B cell (primary cell): ENCODE data around the gene PLEK2. TPM values are rescaled to one million over a fixed set of nuclear protein-coding genes. Genes with fewer than 3 reads are reported as not detected.

Experiments
- ATAC-seq: fragments of 200-7000 bp; cut with Tn5 transposase; one replicate; pipeline ENCODE4 v1.10.0; 2021; ENCODE audit warnings: low read depth, mild to moderate bottlenecking, moderate number of reproducible peaks, moderate library complexity
- CTCF ChIA-PET: fragments of 350-600 bp; sonication (Branson Sonifier 250); formaldehyde crosslinking; loops from one replicate; lab custom pipeline; 2021; ENCODE audit warnings: antibody characterized with exemption, inconsistent platforms; lab: Charles Lee
- POLR2A ChIA-PET: fragments of 350-600 bp; sonication (Branson Sonifier 250); formaldehyde crosslinking; loops from one replicate; lab custom pipeline; 2021; ENCODE audit warnings: antibody characterized with exemption; lab: Charles Lee
- DNase-seq: peaks from one replicate; pipeline ENCODE4 v3.0.0; 2013
- H2AFZ ChIP-seq: 2 replicates; pipeline ENCODE4 v1.6.1; 2012; ENCODE audit warnings: mild to moderate bottlenecking, low read depth, low read length; ENCODE audit not compliant: insufficient read depth, poor library complexity, severe bottlenecking
- H3K27ac ChIP-seq, 2 donors: 1 replicate in 1 of 2; 2 replicates in 1 of 2; pipeline ENCODE4 v1.5.1; 2012 to 2013; ENCODE audit warnings: low read length in 2 of 2, mild to moderate bottlenecking in 2 of 2, moderate library complexity in 1 of 2
- H3K27me3 ChIP-seq, 4 experiments: fragments of 200-600 bp in 1 of 4; sonication (generic) in 1 of 4; replicated peaks in 1 of 4; 1 replicate in 2 of 4; 2 replicates in 2 of 4; pipeline versions ENCODE4 v1.6.1 to v1.7.0; 2013 to 2016; ENCODE audit warnings: low read length in 3 of 4, mild to moderate bottlenecking in 2 of 4, mixed read lengths in 1 of 4, moderate library complexity in 1 of 4; ENCODE audit not compliant: insufficient read depth in 4 of 4, control insufficient read depth in 3 of 4; ENCODE audit errors: control extremely low read depth in 1 of 4
- H3K36me3 ChIP-seq, 2 experiments: replicated peaks in 1 of 2; 1 replicate in 1 of 2; 2 replicates in 1 of 2; pipeline versions ENCODE4 v1.6.1 to v1.7.1; 2013; ENCODE audit warnings: low read length in 1 of 2; ENCODE audit not compliant: insufficient read depth in 2 of 2, control insufficient read depth in 1 of 2; ENCODE audit errors: control extremely low read depth in 1 of 2, extremely low read depth in 1 of 2
- H3K4me1 ChIP-seq, 2 donors: fragments of 200-600 bp in 1 of 2; sonication (generic) in 1 of 2; 1 replicate in 1 of 2; 2 replicates in 1 of 2; pipeline versions ENCODE4 v1.5.1 to v1.6.1; 2013 to 2017; ENCODE audit warnings: low read length in 2 of 2; ENCODE audit not compliant: control insufficient read depth in 2 of 2, insufficient read depth in 2 of 2
- H3K4me2 ChIP-seq: replicated peaks from 2 replicates; pipeline ENCODE3; 2012; ENCODE audit warnings: mild to moderate bottlenecking, low read depth, low read length; ENCODE audit not compliant: poor library complexity, severe bottlenecking
- H3K4me3 ChIP-seq, 5 experiments: fragments of 200-600 bp in 1 of 5; sonication (generic) in 1 of 5; 1 replicate in 3 of 5; 2 replicates in 2 of 5; pipeline versions ENCODE4 v1.5.1 to v1.7.0; 2011 to 2016; ENCODE audit warnings: low read length in 4 of 5, mild to moderate bottlenecking in 4 of 5, low read depth in 2 of 5, control low read depth in 1 of 5, moderate library complexity in 1 of 5; ENCODE audit not compliant: insufficient read depth in 1 of 5; ENCODE audit errors: control extremely low read depth in 1 of 5, extremely low read depth in 1 of 5
- H3K79me2 ChIP-seq: fragments of 200-600 bp; sonication (generic); one replicate; pipeline ENCODE4 v1.6.0; 2016; ENCODE audit warnings: low read length; ENCODE audit not compliant: control insufficient read depth, insufficient read depth
- H3K9ac ChIP-seq: fragments of 200-600 bp; sonication (generic); 2 replicates; pipeline ENCODE4 v1.6.1; 2017; ENCODE audit warnings: mild to moderate bottlenecking, low read length, moderate library complexity
- H3K9me3 ChIP-seq, 3 donors: one replicate each; pipeline versions ENCODE4 v1.6.1 to v1.7.1; 2013; ENCODE audit warnings: low read length in 2 of 3; ENCODE audit not compliant: control insufficient read depth in 2 of 3, insufficient read depth in 1 of 3; ENCODE audit errors: control extremely low read depth in 1 of 3
- H4K20me1 ChIP-seq: 2 replicates; pipeline ENCODE4 v1.6.0; 2012; ENCODE audit warnings: mild to moderate bottlenecking, low read length; ENCODE audit not compliant: insufficient read depth, control insufficient read depth, poor library complexity, severe bottlenecking
- H3K27ac Mint-ChIP-seq: one replicate; pipeline ENCODE4 v1.8.0; 2021; ENCODE audit warnings: mixed read lengths
- H3K27me3 Mint-ChIP-seq: one replicate; pipeline ENCODE4 v1.8.0; 2021; ENCODE audit warnings: mixed read lengths
- H3K4me1 Mint-ChIP-seq: one replicate; pipeline ENCODE4 v1.8.0; 2021; ENCODE audit warnings: mixed read lengths
- H3K4me3 Mint-ChIP-seq: one replicate; pipeline ENCODE4 v1.8.0; 2021; ENCODE audit warnings: mixed read lengths
- H3K9me3 Mint-ChIP-seq: one replicate; pipeline ENCODE4 v1.8.0; 2022; ENCODE audit warnings: mixed read lengths; ENCODE audit not compliant: insufficient read depth
- CTCF ChIP-seq: fragments of 200-600 bp; IDR thresholded peaks from one replicate; pipeline ENCODE4 v1.8.0; 2022; ENCODE audit warnings: antibody characterized with exemption, mild to moderate bottlenecking
- EZH2 ChIP-seq: IDR thresholded peaks from 2 replicates; pipeline ENCODE4 v1.6.1; 2012; ENCODE audit warnings: borderline replicate concordance, low read depth, mild to moderate bottlenecking, moderate library complexity, low read length; ENCODE audit not compliant: insufficient read depth, poor library complexity, severe bottlenecking
- WGBS: methylation state at CpG from one replicate; pipeline ENCODE4 v1.1.5; 2013; ENCODE audit warnings: missing lambda C conversion rate; ENCODE audit not compliant: insufficient coverage; 5-methylcytosine and 5-hydroxymethylcytosine counted together
- intact Hi-C: fragments of 100-400 bp; cut with micrococcal nuclease; formaldehyde crosslinking; loops from one replicate; pipeline ENCODE4 v1.10.0; 2022
- polyA plus RNA-seq: library from polyadenylated mRNA; depleted of rRNA; stranded (reverse); fragments of >200 nt; gene quantifications from 2 replicates; pipeline ENCODE4 v1.2.3, GENCODE V29; 2012
- total RNA-seq, 2 donors: library from RNA; stranded (reverse); fragments of 120-200 nt in 1 of 2; gene quantifications; 1 replicate in 1 of 2; 2 replicates in 1 of 2; pipeline versions ENCODE4 v1.2.3 to v1.2.4, GENCODE V29; 2013 to 2022

The PLEK2 gene
- total and polyA plus RNA-seq, 2 donors (not counting 1 experiment from before 2014, with no cell fraction given): not detected

DNA sequence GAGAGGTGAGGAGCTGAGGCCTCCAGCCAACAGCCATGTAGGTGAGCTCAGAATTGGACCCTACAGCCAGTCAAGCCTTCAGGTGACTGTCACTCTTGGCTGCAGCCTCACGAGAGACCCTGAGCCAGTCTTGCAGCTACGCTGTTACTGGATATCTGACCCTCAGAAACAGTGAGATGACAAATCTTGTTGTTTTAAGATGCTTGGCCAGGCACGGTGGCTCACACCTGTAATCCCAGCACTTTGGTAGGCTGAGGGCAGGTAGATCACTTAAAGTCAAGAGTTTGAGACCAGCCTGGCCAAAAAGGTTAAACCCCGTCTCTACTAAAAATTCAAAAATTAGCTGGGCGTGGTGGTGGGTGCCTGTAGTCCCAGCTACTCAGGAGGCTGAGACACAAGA, 6.2 kb downstream of the PLEK2 start:
- Histone ChIP-seq H3K4me1 (no peaks in the 10 kb centered on the region), H3K27ac (no peak overlapping the region), H2AFZ (no peak overlapping the region), H3K79me2 (no peaks in the 10 kb centered on the region), H3K36me3 (no peaks in the 10 kb centered on the region), H3K4me2 (no peak overlapping the region), H3K4me3 (no peak overlapping the region), H3K27me3 (peaks cover 0 to 3% (median 1%) of the 10 kb centered on the region in 4 experiments), H3K9ac (no peak overlapping the region), H4K20me1 (no peaks in the 10 kb centered on the region), H3K9me3 (peaks cover 0 to 1% (median 0%) of the 10 kb centered on the region in 3 donors)
- Mint-ChIP-seq H3K27me3 (peaks cover 22% of the 10 kb centered on the region), H3K9me3 (peaks cover 3% of the 10 kb centered on the region), H3K4me1 (no peaks in the 10 kb centered on the region), H3K27ac (no peak overlapping the region), H3K4me3 (no peak overlapping the region)
- ATAC-seq: no peak
- DNase-seq: no peak
- intact Hi-C loops: no loop called here
- POLR2A ChIA-PET: no interaction called here
- TF ChIP-seq EZH2 (no peak), CTCF (no peak)
- CTCF ChIA-PET: no interaction called here
- WGBS: 98% methylated on average over 5 of the region's 5 CpGs

- WGBS: 98% methylated on average over 4 of the region's 4 CpGs
- H3K79me2 ChIP-seq: no peaks in the 10 kb centered on the region
- no peak for DNase-seq
Measured at GRCh38 chr14:67400434-67400833, 11.5 kb downstream of the PLEK2 start.

More at GRCh38 chr14:67400434-67400833, 11.5 kb downstream of the PLEK2 start:
- H3K4me3 ChIP-seq: no peak overlapping the region
- intact Hi-C loops: no loop called here
- CTCF ChIA-PET: no interaction called here
- peaks cover 0 to 1% (median 0%) of the 10 kb centered on the region in 3 donors for H3K9me3 ChIP-seq
- H3K27ac ChIP-seq: no peak overlapping the region
- TF ChIP-seq EZH2 (no peak), CTCF (no peak)
- no peaks in the 10 kb centered on the region for H3K4me1 ChIP-seq
- Mint-ChIP-seq H3K9me3 (peaks cover 3% of the 10 kb centered on the region), H3K4me1 (no peaks in the 10 kb centered on the region), H3K27me3 (peaks cover 36% of the 10 kb centered on the region), H3K4me3 (no peak overlapping the region), H3K27ac (no peak overlapping the region)
- H3K4me2 ChIP-seq: no peak overlapping the region
- no peak overlapping the region for H3K9ac ChIP-seq
- POLR2A ChIA-PET: no interaction called here
- H2AFZ ChIP-seq: no peak overlapping the region
- no peak for ATAC-seq
- H3K27me3 ChIP-seq: peaks cover 0 to 11% (median 3%) of the 10 kb centered on the region in 4 experiments
- H4K20me1 ChIP-seq: no peaks in the 10 kb centered on the region
- H3K36me3 ChIP-seq: no peaks in the 10 kb centered on the region
